Endodermal cell (in vitro differentiated cells): ENCODE measurements around the gene MANF. TPM values are rescaled to one million over a fixed set of nuclear protein-coding genes. Genes with fewer than 3 reads are reported as not detected.

Experiments used
- DNase-seq: peaks from one replicate; pipeline ENCODE4 v3.0.0-alpha.2; 2017
- H3K27ac ChIP-seq: 2 replicates; pipeline ENCODE4 v1.5.1; 2013; ENCODE audit warnings: mild to moderate bottlenecking, low read depth, low read length, moderate library complexity
- H3K27me3 ChIP-seq: 2 replicates; pipeline ENCODE4 v1.6.1; 2013; ENCODE audit warnings: mild to moderate bottlenecking, low read length, moderate library complexity; ENCODE audit not compliant: insufficient read depth, control insufficient read depth, poor library complexity, severe bottlenecking
- H3K36me3 ChIP-seq: 2 replicates; pipeline ENCODE4 v1.7.0; 2013; ENCODE audit warnings: mild to moderate bottlenecking, low read length, moderate library complexity; ENCODE audit not compliant: control insufficient read depth, insufficient read depth
- H3K4me1 ChIP-seq: one replicate; pipeline ENCODE4 v1.7.0; 2013; ENCODE audit warnings: low read length; ENCODE audit not compliant: control insufficient read depth, insufficient read depth
- H3K4me3 ChIP-seq: 2 replicates; pipeline ENCODE4 v1.5.1; 2013; ENCODE audit warnings: mild to moderate bottlenecking, low read length, moderate library complexity
- H3K9ac ChIP-seq: 2 replicates; pipeline ENCODE4 v1.6.1; 2013; ENCODE audit warnings: mild to moderate bottlenecking, low read length, moderate library complexity; ENCODE audit not compliant: poor library complexity, severe bottlenecking; ENCODE audit errors: extremely low read depth
- H3K9me3 ChIP-seq: 2 replicates; pipeline ENCODE4 v1.6.1; 2013; ENCODE audit warnings: mild to moderate bottlenecking, low read length, moderate library complexity; ENCODE audit not compliant: control insufficient read depth
- H3K27ac Mint-ChIP-seq: 2 replicates; pipeline ENCODE4 v1.8.0; 2020; ENCODE audit warnings: mixed read lengths
- H3K27me3 Mint-ChIP-seq: 2 replicates; pipeline ENCODE4 v1.8.0; 2021; ENCODE audit warnings: mild to moderate bottlenecking, mixed read lengths; ENCODE audit not compliant: insufficient read depth
- H3K36me3 Mint-ChIP-seq: 2 replicates; pipeline ENCODE4 v1.8.0; 2020; ENCODE audit warnings: low read depth, mixed read lengths
- H3K4me1 Mint-ChIP-seq: 2 replicates; pipeline ENCODE4 v1.8.0; 2020; ENCODE audit warnings: mixed read lengths
- H3K4me3 Mint-ChIP-seq: 2 replicates; pipeline ENCODE4 v1.8.0; 2020; ENCODE audit warnings: mild to moderate bottlenecking, moderate library complexity, mixed read lengths
- H3K9me3 Mint-ChIP-seq: 2 replicates; pipeline ENCODE4 v1.8.0; 2020; ENCODE audit warnings: mild to moderate bottlenecking, mixed read lengths
- CTCF ChIP-seq: fragments of 200-600 bp; sonication (generic); conservative IDR thresholded peaks from 2 replicates; pipeline ENCODE4 v1.5.0; 2021; ENCODE audit warnings: antibody characterized with exemption, mild to moderate bottlenecking
- WGBS, 2 experiments: methylation state at CpG; one replicate each; pipeline versions ENCODE4 v1.1.5 to v1.1.7; 2013; ENCODE audit warnings: missing lambda C conversion rate in 2 of 2, mixed read lengths in 1 of 2; ENCODE audit not compliant: insufficient coverage in 1 of 2, insufficient read length in 1 of 2; 5-methylcytosine and 5-hydroxymethylcytosine counted together
- total RNA-seq, 2 donors: library from RNA; stranded (reverse); fragmentation: NEBNext Ultra II Directional in 1 of 2; extraction: Animal tissue kit (Norgen Biotek cat#: 25700) in 1 of 2; gene quantifications; 2 replicates in 1 of 2; 3 replicates in 1 of 2; pipeline ENCODE4 v1.2.1, GENCODE V29; 2021

Gene MANF
- total RNA-seq, 2 donors from 2014 or later = 153 to 225 TPM

GRCh38 chr3:51353691-51354090 lies 31.4 kb upstream of the MANF start:
- Mint-ChIP-seq H3K9me3 (no peaks in the 10 kb centered on the region), H3K27ac (no peak overlapping the region), H3K4me3 (no peak overlapping the region), H3K27me3 (peaks cover 14% of the 10 kb centered on the region), H3K36me3 (peaks cover 8% of the 10 kb centered on the region), H3K4me1 (peaks cover 23% of the 10 kb centered on the region)
- Histone ChIP-seq H3K4me1 (peaks cover 13% of the 10 kb centered on the region), H3K9ac (no peak overlapping the region), H3K9me3 (no peaks in the 10 kb centered on the region), H3K4me3 (no peak overlapping the region), H3K27me3 (no peaks in the 10 kb centered on the region), H3K36me3 (peaks cover 4% of the 10 kb centered on the region), H3K27ac (no peak overlapping the region)
- 95% methylated on average over 1 of the region's 1 CpG; no CpG with 5 or more reads in 1 of the 2 experiments for WGBS, 2 experiments
- TF ChIP-seq CTCF = no peak
- DNase-seq = no peak

GRCh38 chr3:51354172-51354571 lies 30.9 kb upstream of the MANF start:
- H3K9ac ChIP-seq = no peak overlapping the region
- H3K27me3 ChIP-seq = no peaks in the 10 kb centered on the region
- no peak overlapping the region for H3K27ac Mint-ChIP-seq
- TF ChIP-seq CTCF = no peak
- H3K4me3 ChIP-seq = no peak overlapping the region
- no peaks in the 10 kb centered on the region for H3K9me3 Mint-ChIP-seq
- peaks cover 13% of the 10 kb centered on the region for H3K4me1 ChIP-seq
- peaks cover 23% of the 10 kb centered on the region for H3K4me1 Mint-ChIP-seq
- H3K9me3 ChIP-seq = no peaks in the 10 kb centered on the region
- WGBS, 2 experiments = 94 to 100% methylated on average over 1 to 2 of the region's 2 CpGs
- H3K27me3 Mint-ChIP-seq = peaks cover 15% of the 10 kb centered on the region
- no peak overlapping the region for H3K4me3 Mint-ChIP-seq
- DNase-seq = no peak
- H3K36me3 ChIP-seq = peaks cover 4% of the 10 kb centered on the region
- peaks cover 8% of the 10 kb centered on the region for H3K36me3 Mint-ChIP-seq
- no peak overlapping the region for H3K27ac ChIP-seq

GRCh38 chr3:51354731-51355615 lies 30.1 kb upstream of the MANF start:
- peak; percentile 62 for DNase-seq
- Histone ChIP-seq H3K36me3 (peaks cover 4% of the 10 kb centered on the region), H3K27me3 (no peaks in the 10 kb centered on the region), H3K9ac (no peak overlapping the region), H3K27ac (no peak overlapping the region), H3K9me3 (no peaks in the 10 kb centered on the region), H3K4me3 (no peak overlapping the region), H3K4me1 (peaks cover 13% of the 10 kb centered on the region)
- 91 to 93% methylated on average over 6 to 7 of the region's 9 CpGs for WGBS, 2 experiments
- Mint-ChIP-seq H3K27ac (no peak overlapping the region), H3K27me3 (peaks cover 15% of the 10 kb centered on the region), H3K4me3 (no peak overlapping the region), H3K9me3 (no peaks in the 10 kb centered on the region), H3K4me1 (peaks cover 26% of the 10 kb centered on the region), H3K36me3 (peaks cover 6% of the 10 kb centered on the region)
- no peak for TF ChIP-seq CTCF
